Measurements from ENCODE around the gene MCU. TPM values are rescaled to one million over a fixed set of nuclear protein-coding genes. Genes with fewer than 3 reads are reported as not detected.

MCU gene
- total RNA-seq, 1 experiment from 2014 or later, result 70.2 TPM

GRCh38 chr10:72744566-72744965 lies 52.6 kb downstream of the MCU start:
- H3K27ac Mint-ChIP-seq (ENCODE audit: unreplicated experiment), result no peak overlapping the region

DNA sequence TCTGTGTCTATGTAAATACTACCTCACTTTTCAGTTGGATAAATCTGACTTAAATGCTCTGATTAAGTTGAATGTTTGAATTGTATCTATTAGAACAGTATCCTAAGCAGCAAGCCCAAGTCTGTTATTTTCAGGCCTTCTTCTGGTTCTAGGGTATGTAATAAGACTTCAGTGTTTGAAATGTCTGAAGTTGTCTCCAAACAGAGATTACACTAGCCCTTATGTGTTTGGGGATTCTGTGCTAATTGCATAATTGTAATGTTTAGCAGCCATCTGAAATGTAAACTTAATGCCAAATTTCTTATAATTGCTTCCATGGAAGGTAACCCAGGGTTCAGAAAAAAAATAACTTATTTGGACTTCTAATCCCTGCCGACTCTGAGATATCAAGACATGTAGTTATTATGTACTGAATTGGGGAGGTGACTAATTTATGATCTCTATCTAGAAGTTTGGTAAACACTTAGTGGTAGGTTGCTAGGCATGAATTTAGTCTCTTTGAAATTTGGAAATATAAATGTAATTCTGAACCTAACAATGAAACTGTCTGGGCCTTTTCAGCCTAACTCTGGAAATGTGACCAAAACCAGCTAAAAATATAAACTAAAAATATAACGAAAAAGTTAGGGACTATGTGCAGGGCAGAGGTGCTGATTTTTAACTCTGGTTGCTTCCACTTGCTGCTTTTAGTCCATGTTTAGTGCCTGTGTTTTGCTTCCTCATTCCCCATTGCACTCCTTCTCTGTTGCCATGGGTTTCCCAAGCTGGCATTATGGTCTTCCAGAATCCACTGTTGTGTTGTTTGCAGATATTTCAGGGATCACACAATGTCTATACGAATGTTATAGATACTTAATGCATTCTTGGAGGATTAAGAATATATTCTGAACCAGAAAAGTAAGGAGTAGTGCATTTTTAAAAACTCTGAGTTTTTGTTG lies 54.8 kb downstream of the MCU start:
- no peaks in the 10 kb centered on the region for H3K9me3 Mint-ChIP-seq (ENCODE audit: low read depth, unreplicated experiment)
- intact Hi-C loops (cut with micrococcal nuclease; ENCODE audit: unreplicated experiment), result no loop called here
- no peaks in the 10 kb centered on the region for H3K27me3 Mint-ChIP-seq (ENCODE audit: unreplicated experiment)
- no peak overlapping the region for H3K4me3 Mint-ChIP-seq (ENCODE audit: low read depth, unreplicated experiment)
- peaks cover 3% of the 10 kb centered on the region for H3K36me3 Mint-ChIP-seq (ENCODE audit: insufficient read depth, unreplicated experiment)
- DNase-seq, result no peak
- no TSS peak for BruUV-seq (replicated peaks)
- CTCF ChIA-PET, result no interaction called here
- TF ChIP-seq, protein P1, sequence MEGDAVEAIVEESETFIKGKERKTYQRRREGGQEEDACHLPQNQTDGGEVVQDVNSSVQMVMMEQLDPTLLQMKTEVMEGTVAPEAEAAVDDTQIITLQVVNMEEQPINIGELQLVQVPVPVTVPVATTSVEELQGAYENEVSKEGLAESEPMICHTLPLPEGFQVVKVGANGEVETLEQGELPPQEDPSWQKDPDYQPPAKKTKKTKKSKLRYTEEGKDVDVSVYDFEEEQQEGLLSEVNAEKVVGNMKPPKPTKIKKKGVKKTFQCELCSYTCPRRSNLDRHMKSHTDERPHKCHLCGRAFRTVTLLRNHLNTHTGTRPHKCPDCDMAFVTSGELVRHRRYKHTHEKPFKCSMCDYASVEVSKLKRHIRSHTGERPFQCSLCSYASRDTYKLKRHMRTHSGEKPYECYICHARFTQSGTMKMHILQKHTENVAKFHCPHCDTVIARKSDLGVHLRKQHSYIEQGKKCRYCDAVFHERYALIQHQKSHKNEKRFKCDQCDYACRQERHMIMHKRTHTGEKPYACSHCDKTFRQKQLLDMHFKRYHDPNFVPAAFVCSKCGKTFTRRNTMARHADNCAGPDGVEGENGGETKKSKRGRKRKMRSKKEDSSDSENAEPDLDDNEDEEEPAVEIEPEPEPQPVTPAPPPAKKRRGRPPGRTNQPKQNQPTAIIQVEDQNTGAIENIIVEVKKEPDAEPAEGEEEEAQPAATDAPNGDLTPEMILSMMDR (IDR thresholded peaks at IDR 0.05; ENCODE audit: unreplicated experiment), result no peak
- peak overlapping the region; percentile 13 for H3K27ac Mint-ChIP-seq (ENCODE audit: unreplicated experiment)
- H3K4me1 Mint-ChIP-seq (ENCODE audit: low read depth, unreplicated experiment), result peaks cover 16% of the 10 kb centered on the region

More at GRCh38 chr10:72744566-72744965, 52.6 kb downstream of the MCU start:
- CTCF ChIA-PET, result interaction anchor here (0.5 to 0.8 kb wide), 2 partner anchors 10 to 142 kb away, joined by 3 to 6 read pairs; no protein-coding TSS in a partner anchor
- H3K27me3 Mint-ChIP-seq (ENCODE audit: unreplicated experiment), result no peaks in the 10 kb centered on the region
- no peak for DNase-seq
- intact Hi-C loops (cut with micrococcal nuclease; ENCODE audit: unreplicated experiment), result no loop called here
- H3K36me3 Mint-ChIP-seq (ENCODE audit: insufficient read depth, unreplicated experiment), result peaks cover 7% of the 10 kb centered on the region
- H3K4me1 Mint-ChIP-seq (ENCODE audit: low read depth, unreplicated experiment), result peaks cover 27% of the 10 kb centered on the region
- H3K4me3 Mint-ChIP-seq (ENCODE audit: low read depth, unreplicated experiment), result no peak overlapping the region
- TF ChIP-seq, protein P1 (IDR thresholded peaks at IDR 0.05; ENCODE audit: unreplicated experiment), result no peak
- no peaks in the 10 kb centered on the region for H3K9me3 Mint-ChIP-seq (ENCODE audit: low read depth, unreplicated experiment)
- no TSS peak for BruUV-seq (replicated peaks)

- peaks cover 8% of the 10 kb centered on the region for H3K36me3 Mint-ChIP-seq (ENCODE audit: insufficient read depth, unreplicated experiment)
- TF ChIP-seq, protein P1 (IDR thresholded peaks at IDR 0.05; ENCODE audit: unreplicated experiment), result no peak
- peaks cover 16% of the 10 kb centered on the region for H3K4me1 Mint-ChIP-seq (ENCODE audit: low read depth, unreplicated experiment)
- no peaks in the 10 kb centered on the region for H3K27me3 Mint-ChIP-seq (ENCODE audit: unreplicated experiment)
- no peaks in the 10 kb centered on the region for H3K9me3 Mint-ChIP-seq (ENCODE audit: low read depth, unreplicated experiment)
- H3K4me3 Mint-ChIP-seq (ENCODE audit: low read depth, unreplicated experiment), result no peak overlapping the region
- intact Hi-C loops (cut with micrococcal nuclease; ENCODE audit: unreplicated experiment), result no loop called here
- no TSS peak for BruUV-seq (replicated peaks)
- DNase-seq, result no peak
- no peak overlapping the region for H3K27ac Mint-ChIP-seq (ENCODE audit: unreplicated experiment)
- CTCF ChIA-PET, result no interaction called here
These were observed 55.6 kb downstream of the MCU start for GRCh38 chr10:72747521-72747920.

GRCh38 chr10:72753760-72754231 lies 61.9 kb downstream of the MCU start:
- H3K27ac Mint-ChIP-seq (ENCODE audit: unreplicated experiment), result no peak overlapping the region
- no peaks in the 10 kb centered on the region for H3K9me3 Mint-ChIP-seq (ENCODE audit: low read depth, unreplicated experiment)
- no peak for DNase-seq
- H3K4me1 Mint-ChIP-seq (ENCODE audit: low read depth, unreplicated experiment), result peaks cover 14% of the 10 kb centered on the region
- no TSS peak for BruUV-seq (replicated peaks)
- no peaks in the 10 kb centered on the region for H3K27me3 Mint-ChIP-seq (ENCODE audit: unreplicated experiment)
- TF ChIP-seq, protein P1 (IDR thresholded peaks at IDR 0.05; ENCODE audit: unreplicated experiment), result no peak
- peaks cover 16% of the 10 kb centered on the region for H3K36me3 Mint-ChIP-seq (ENCODE audit: insufficient read depth, unreplicated experiment)
- no peak overlapping the region for H3K4me3 Mint-ChIP-seq (ENCODE audit: low read depth, unreplicated experiment)
- CTCF ChIA-PET, result interaction anchor here (0.7 to 1.1 kb wide), 2 partner anchors 9 to 31 kb away, joined by 3 read pairs; no protein-coding TSS in a partner anchor
- intact Hi-C loops (cut with micrococcal nuclease; ENCODE audit: unreplicated experiment), result loop anchor here (5.0 kb wide), 1 partner anchor 39 kb away; no protein-coding TSS in a partner anchor

Measured in Calu3 (cell line).